GM12891 (cell line): ENCODE measurements around the gene CAPN10.

Experiments used
- PAX5 ChIP-seq: IDR thresholded peaks from 2 replicates; pipeline ENCODE4 v1.6.1; 2011; ENCODE audit warnings: low read length, moderate library complexity, mild to moderate bottlenecking; ENCODE audit not compliant: insufficient read depth, severe bottlenecking
- POLR2A ChIP-seq: IDR thresholded peaks from 2 replicates; pipeline ENCODE4 v1.6.1; 2011; ENCODE audit warnings: low read depth, low read length, control low read depth
- POLR2AphosphoS5 ChIP-seq: IDR thresholded peaks from 2 replicates; pipeline ENCODE4 v1.6.1; 2011; ENCODE audit warnings: low read depth, low read length, control low read depth
- POU2F2 ChIP-seq: IDR thresholded peaks from 2 replicates; pipeline ENCODE4 v1.6.1; 2011; ENCODE audit warnings: low read depth, mild to moderate bottlenecking, control low read depth, low read length, moderate library complexity
- TAF1 ChIP-seq: IDR thresholded peaks from 2 replicates; pipeline ENCODE4 v1.6.1; 2011; ENCODE audit warnings: low read depth, low read length, control low read depth

DNA sequence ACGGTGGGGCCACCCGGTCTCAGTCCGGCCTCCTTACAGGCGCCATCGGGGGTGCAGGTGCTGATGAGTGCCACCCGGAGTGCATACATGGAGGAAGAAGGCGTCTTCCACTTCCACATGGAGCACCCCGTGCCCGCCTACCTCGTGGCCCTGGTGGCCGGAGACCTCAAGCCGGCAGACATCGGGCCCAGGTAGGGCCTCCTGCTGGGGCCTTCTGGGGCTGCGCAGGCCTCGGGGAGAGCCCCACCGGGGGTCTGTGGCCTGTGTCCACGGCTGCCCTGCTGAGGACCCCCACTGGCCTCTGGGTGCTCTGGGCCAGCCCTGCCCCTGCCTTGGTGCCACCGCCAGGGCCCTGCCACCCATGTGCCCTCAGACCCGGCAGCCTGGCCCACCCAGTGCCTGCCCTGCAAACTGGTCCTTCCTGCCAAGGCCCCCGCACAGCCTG lies 13.4 kb upstream of the CAPN10 start:
- no peak for TF ChIP-seq TAF1
- no peak for TF ChIP-seq POLR2A
- no peak for TF ChIP-seq POU2F2
- TF ChIP-seq POLR2AphosphoS5: no peak
- no peak for TF ChIP-seq PAX5
